Dermis microvascular lymphatic vessel endothelial cell (primary cell): ENCODE data around the gene RABGEF1. TPM values are rescaled to one million over a fixed set of nuclear protein-coding genes. Genes with fewer than 3 reads are reported as not detected.
"Not testable (repeated sequence)": the region's sequence is repeated elsewhere in the genome, so short reads cannot be mapped to it uniquely, and the experiment has no call there.

Experiments
- DNase-seq, 2 donors: peaks; one replicate each; pipeline versions ENCODE4 v3.0.0 to v3.0.0-alpha.2; 2010; ENCODE audit warnings: low read depth in 2 of 2
- total RNA-seq: library from RNA; depleted of rRNA; stranded (reverse); fragments of >200 nt; gene quantifications from 2 replicates; pipeline ENCODE4 v1.2.1, GENCODE V29; 2014

RABGEF1 gene
- total RNA-seq, 1 donor from 2014 or later: 18.1 TPM

- DNase-seq: no peak
These were observed 5.4 kb upstream of the RABGEF1 start for GRCh38 chr7:66735154-66735553.

- DNase-seq: no peak
These were observed 4.7 kb upstream of the RABGEF1 start for GRCh38 chr7:66735850-66736249.

- no peak for DNase-seq
These were observed 3.6 kb upstream of the RABGEF1 start for GRCh38 chr7:66736892-66737291.

- no peak for DNase-seq
These were observed 2.9 kb upstream of the RABGEF1 start for GRCh38 chr7:66737667-66738066.

GRCh38 chr7:66739477-66739876 lies 1.1 kb upstream of the RABGEF1 start:
- no peak for DNase-seq

GRCh38 chr7:66739953-66740301 lies 606 bp upstream of the RABGEF1 start:
- DNase-seq: peak in 1 of 2 donors; percentile 24

- DNase-seq: peak in 1 of 2 donors; percentile 48
These were observed 612 bp downstream of the RABGEF1 start for GRCh38 chr7:66740980-66741709.

GRCh38 chr7:66741710-66742049 lies 1.1 kb downstream of the RABGEF1 start:
- DNase-seq: peak in 1 of 2 donors; percentile 8

- DNase-seq: not testable (repeated sequence)
These were observed 1.8 kb downstream of the RABGEF1 start for GRCh38 chr7:66742298-66742697.

- no peak for DNase-seq
These were observed 3.4 kb downstream of the RABGEF1 start for GRCh38 chr7:66743920-66744319.

GRCh38 chr7:66747385-66747784 lies 6.9 kb downstream of the RABGEF1 start:
- DNase-seq: no peak

GRCh38 chr7:66747881-66748511 lies 7.5 kb downstream of the RABGEF1 start:
- DNase-seq: no peak

GRCh38 chr7:66748791-66749190 lies 8.3 kb downstream of the RABGEF1 start:
- no peak for DNase-seq

GRCh38 chr7:66751945-66752344 lies 11.4 kb downstream of the RABGEF1 start:
- no peak for DNase-seq

GRCh38 chr7:66754541-66754940 lies 14.0 kb downstream of the RABGEF1 start:
- DNase-seq: no peak

- DNase-seq: not testable (repeated sequence)
These were observed 14.5 kb downstream of the RABGEF1 start for GRCh38 chr7:66755059-66755458.

GRCh38 chr7:66756227-66756626 lies 15.7 kb downstream of the RABGEF1 start:
- DNase-seq: not testable (repeated sequence)

- DNase-seq: no peak
These were observed 16.4 kb downstream of the RABGEF1 start for GRCh38 chr7:66756889-66757288.

- no peak for DNase-seq
These were observed 17.4 kb downstream of the RABGEF1 start for GRCh38 chr7:66757939-66758338.

- DNase-seq: peak in 1 of 2 donors; percentile 9
These were observed 18.6 kb downstream of the RABGEF1 start for GRCh38 chr7:66758950-66759628.

- not testable (repeated sequence) for DNase-seq
These were observed 22.6 kb downstream of the RABGEF1 start for GRCh38 chr7:66763183-66763582.

GRCh38 chr7:66763633-66764355 lies 23.3 kb downstream of the RABGEF1 start:
- DNase-seq: not testable (repeated sequence)
